HCT116 (cell line): ENCODE measurements around the gene SIGLEC7. TPM values are rescaled to one million over a fixed set of nuclear protein-coding genes. Genes with fewer than 3 reads are reported as not detected.

Source experiments
- ATAC-seq: fragments of 200-7000 bp; cut with Tn5 transposase; 2 replicates; pipeline ENCODE4 v1.9.1; 2020; ENCODE audit warnings: mild to moderate bottlenecking, moderate library complexity
- BruUV-seq: library from RNA; stranded (reverse); fragments of 400-500 nt; replicated peaks from 2 replicates; lab custom pipeline; 2021; lab: Mats Ljungman, UMichigan
- CTCF ChIA-PET: fragments of 300-600 bp; sonication (Branson Sonifier 250); formaldehyde crosslinking; loops from one replicate; lab custom pipeline; 2021; ENCODE audit warnings: antibody characterized with exemption; lab: Charles Lee
- POLR2A ChIA-PET: fragments of 300-600, 350-600 bp; sonication (Branson Sonifier 250); formaldehyde crosslinking; loops from one replicate; lab custom pipeline; 2021; ENCODE audit warnings: antibody characterized with exemption; lab: Charles Lee
- RAD21 ChIA-PET, 2 experiments: fragments of 300-600 bp; sonication (Branson Sonifier 250); formaldehyde crosslinking; loops; one replicate each; lab custom pipeline; 2023; ENCODE audit warnings: low total read pairs in 2 of 2; ENCODE audit not compliant: uncharacterized antibody in 2 of 2, unreplicated experiment in 2 of 2, low non-redundant PET in 1 of 2; lab: Charles Lee
- DNase-seq: peaks from one replicate; pipeline ENCODE4 v3.0.0-alpha.2; 2010; ENCODE audit warnings: low read depth, low spot score
- H2AFZ ChIP-seq: fragments of 200-600 bp; shearing (Covaris generic), sonication (generic); 2 replicates; pipeline ENCODE4 v1.6.1; 2017; ENCODE audit warnings: low read depth, mixed run types, mixed read lengths, antibody characterized with exemption, low read length; ENCODE audit not compliant: poor library complexity, severe bottlenecking
- H3K27ac ChIP-seq: 2 replicates; pipeline ENCODE4 v1.5.1; 2012; ENCODE audit warnings: low read depth, low read length
- H3K27me3 ChIP-seq: fragments of 200-600 bp; sonication (generic); 2 replicates; pipeline ENCODE4 v1.6.1; 2016; ENCODE audit warnings: mixed run types, low read length, mixed read lengths; ENCODE audit not compliant: insufficient read depth
- H3K36me3 ChIP-seq, 2 experiments: fragments of 200-500 bp in 1 of 2; fragments of 200-600 bp in 1 of 2; sonication (Bioruptor generic) in 1 of 2; sonication (generic) in 1 of 2; 2 replicates each; pipeline versions ENCODE4 v1.5.1 to v1.6.1; 2014 to 2016; ENCODE audit warnings: low read length in 2 of 2, inconsistent platforms in 1 of 2, mixed read lengths in 1 of 2, mixed run types in 1 of 2; ENCODE audit not compliant: insufficient read depth in 2 of 2, control insufficient read depth in 1 of 2
- H3K4me1 ChIP-seq, 2 experiments: fragments of 200-600 bp in 1 of 2; sonication (generic) in 1 of 2; 2 replicates each; pipeline versions ENCODE4 v1.5.1 to v1.6.1; 2012 to 2017; ENCODE audit warnings: low read length in 2 of 2, inconsistent platforms in 1 of 2, mild to moderate bottlenecking in 1 of 2, mixed read lengths in 1 of 2, mixed run types in 1 of 2, moderate library complexity in 1 of 2; ENCODE audit not compliant: insufficient read depth in 2 of 2, control insufficient read depth in 1 of 2
- H3K4me2 ChIP-seq: fragments of 200-600 bp; sonication (generic); 2 replicates; pipeline ENCODE4 v1.6.1; 2017; ENCODE audit warnings: mixed run types, low read length, mixed read lengths
- H3K4me3 ChIP-seq, 2 experiments: fragments of 200-600 bp in 1 of 2; sonication (generic) in 1 of 2; replicated peaks in 1 of 2; 2 replicates each; pipeline ENCODE4 v1.5.1; 2011 to 2016; ENCODE audit warnings: low read length in 2 of 2, control low read depth in 1 of 2, low read depth in 1 of 2, mild to moderate bottlenecking in 1 of 2, mixed read lengths in 1 of 2, mixed run types in 1 of 2
- H3K79me2 ChIP-seq: fragments of 200-600 bp; sonication (generic); 2 replicates; pipeline ENCODE4 v1.6.1; 2017; ENCODE audit warnings: mild to moderate bottlenecking, mixed run types, low read length, moderate library complexity, mixed read lengths; ENCODE audit not compliant: insufficient read depth
- H3K9ac ChIP-seq: fragments of 200-600 bp; sonication (generic); 2 replicates; pipeline ENCODE4 v1.6.1; 2016; ENCODE audit warnings: low read length, mixed read lengths
- H3K9me2 ChIP-seq: fragments of 200-600 bp; sonication (generic), shearing (Covaris generic); 2 replicates; pipeline ENCODE4 v1.6.1; 2017; ENCODE audit warnings: mixed run types, mild to moderate bottlenecking, moderate library complexity; ENCODE audit not compliant: insufficient read depth
- H3K9me3 ChIP-seq, 2 experiments: fragments of 200-500 bp in 1 of 2; fragments of 200-600 bp in 1 of 2; sonication (Bioruptor generic) in 1 of 2; sonication (generic) in 1 of 2; 2 replicates each; pipeline ENCODE4 v1.6.1; 2014 to 2017; ENCODE audit warnings: low read length in 2 of 2, mixed read lengths in 2 of 2, inconsistent platforms in 1 of 2, low read depth in 1 of 2, mild to moderate bottlenecking in 1 of 2, mixed run types in 1 of 2, moderate library complexity in 1 of 2; ENCODE audit not compliant: control insufficient read depth in 1 of 2, insufficient read depth in 1 of 2
- H4K20me1 ChIP-seq: fragments of 200-600 bp; sonication (generic), shearing (Covaris generic); 2 replicates; pipeline ENCODE4 v1.6.1; 2017; ENCODE audit warnings: mixed run types, mild to moderate bottlenecking, moderate library complexity; ENCODE audit not compliant: insufficient read depth
- CBX3 ChIP-seq: IDR thresholded peaks from 2 replicates; pipeline ENCODE4 v1.6.1; 2012; ENCODE audit warnings: low read depth
- EGR1 ChIP-seq: IDR thresholded peaks from 2 replicates; pipeline ENCODE4 v1.6.1; 2012; ENCODE audit warnings: low read depth
- EZH2 ChIP-seq: fragments of 200-600 bp; sonication (generic); IDR thresholded peaks from 2 replicates; pipeline ENCODE4 v1.6.1; 2017; ENCODE audit warnings: antibody characterized with exemption, mixed run types
- POLR2A ChIP-seq: IDR thresholded peaks from 2 replicates; pipeline ENCODE4 v1.7.0; 2011; ENCODE audit warnings: borderline replicate concordance; ENCODE audit not compliant: insufficient read depth, insufficient read length; ENCODE audit errors: extremely low read depth
- POLR2AphosphoS5 ChIP-seq: IDR thresholded peaks from 2 replicates; pipeline ENCODE4 v1.6.1; 2011; ENCODE audit warnings: mild to moderate bottlenecking, low read depth, low read length, moderate library complexity
- SP1 ChIP-seq: IDR thresholded peaks from 2 replicates; pipeline ENCODE4 v1.6.1; 2012; ENCODE audit warnings: low read depth
- SRF ChIP-seq: IDR thresholded peaks from 2 replicates; pipeline ENCODE4 v1.6.1; 2012; ENCODE audit warnings: low read depth
- ZBTB33 ChIP-seq: IDR thresholded peaks from 2 replicates; pipeline ENCODE4 v1.6.1; 2011; ENCODE audit warnings: mild to moderate bottlenecking, low read length, moderate library complexity; ENCODE audit not compliant: insufficient replicate concordance; ENCODE audit errors: extremely low read depth
- ZNF274 ChIP-seq: fragments of 200-500 bp; sonication (Bioruptor generic); IDR thresholded peaks from 2 replicates; pipeline ENCODE4 v1.6.1; 2014; ENCODE audit warnings: mild to moderate bottlenecking, low read depth, low read length, inconsistent platforms
- intact Hi-C: fragments of 100-400 bp; cut with micrococcal nuclease; formaldehyde crosslinking; loops from 2 replicates; pipeline ENCODE4 v1.10.0; 2022
- total RNA-seq: library from RNA; stranded (reverse); gene quantifications from one replicate; pipeline ENCODE4 v1.2.1, GENCODE V29; 2021; ENCODE audit not compliant: unreplicated experiment
- TF ChIP-seq, protein P1 (sequence below): IDR thresholded peaks from 2 replicates; pipeline ENCODE4 v1.6.1; 2012

The SIGLEC7 gene
- total RNA-seq, 1 experiment from 2014 or later: not detected

- H3K36me3 ChIP-seq: no peaks in the 10 kb centered on the region
- H3K27ac ChIP-seq: no peak overlapping the region
- H3K4me3 ChIP-seq: no peak overlapping the region
- CTCF ChIA-PET: interaction anchor here (1.3 kb wide), 1 partner anchor 19 kb away, joined by 3 read pairs; no protein-coding TSS in a partner anchor
- POLR2A ChIA-PET: no interaction called here
- no peak overlapping the region for H3K9ac ChIP-seq
- no peaks in the 10 kb centered on the region for H4K20me1 ChIP-seq
- BruUV-seq: no TSS peak
- DNase-seq: no peak
- no peak overlapping the region for H2AFZ ChIP-seq
- TF ChIP-seq ZBTB33 (no peak), SRF (no peak), SP1 (no peak), POLR2A (no peak), EGR1 (no peak), CBX3 (no peak), POLR2AphosphoS5 (no peak), EZH2 (no peak), ZNF274 (no peak)
- TF ChIP-seq, protein P1, sequence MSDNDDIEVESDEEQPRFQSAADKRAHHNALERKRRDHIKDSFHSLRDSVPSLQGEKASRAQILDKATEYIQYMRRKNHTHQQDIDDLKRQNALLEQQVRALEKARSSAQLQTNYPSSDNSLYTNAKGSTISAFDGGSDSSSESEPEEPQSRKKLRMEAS: no peak
- TF ChIP-seq, all 23 proteins: peak for 0
- Histone ChIP-seq H3K4me1 (no peaks in the 10 kb centered on the region), H3K79me2 (no peaks in the 10 kb centered on the region), H3K4me2 (no peak overlapping the region), H3K9me2 (no peaks in the 10 kb centered on the region), H3K9me3 (no peaks in the 10 kb centered on the region), H3K27me3 (peaks cover 4% of the 10 kb centered on the region; the same call in 1 of the 2 replicates)
- ATAC-seq: no peak
- RAD21 ChIA-PET: no interaction called here
- intact Hi-C loops: no loop called here
Observed at GRCh38 chr19:51137792-51138425, 4.2 kb upstream of the SIGLEC7 start.
